HEK293 (cell line): Measurements from ENCODE around the gene CAD.

Source experiments
- YY1 ChIP-seq: fragments of 450-650 bp; formaldehyde crosslinking; IDR thresholded peaks from 2 replicates; pipeline ENCODE4 v1.5.1; 2018; ENCODE audit warnings: missing biosample characterization, missing genetic modification characterization
- ZNF174 ChIP-seq: fragments of 450-650 bp; formaldehyde crosslinking; IDR thresholded peaks from 2 replicates; pipeline ENCODE4 v1.5.0; 2017; ENCODE audit warnings: missing biosample characterization, mild to moderate bottlenecking, missing genetic modification characterization
- TF ChIP-seq, protein P1 (sequence below): fragments of 450-650 bp; formaldehyde crosslinking; IDR thresholded peaks from 2 replicates; pipeline ENCODE4 v1.5.1; 2016; ENCODE audit warnings: missing biosample characterization, missing genetic modification characterization
- TF ChIP-seq, protein P2 (sequence below): fragments of 450-650 bp; formaldehyde crosslinking; IDR thresholded peaks from 2 replicates; pipeline ENCODE4 v1.5.1; 2016; ENCODE audit warnings: missing biosample characterization, missing genetic modification characterization, low read depth
- TF ChIP-seq, protein P3 (sequence below): fragments of 450-650 bp; formaldehyde crosslinking; IDR thresholded peaks from 2 replicates; pipeline ENCODE4 v1.5.1; 2016; ENCODE audit warnings: missing biosample characterization, missing genetic modification characterization

DNA sequence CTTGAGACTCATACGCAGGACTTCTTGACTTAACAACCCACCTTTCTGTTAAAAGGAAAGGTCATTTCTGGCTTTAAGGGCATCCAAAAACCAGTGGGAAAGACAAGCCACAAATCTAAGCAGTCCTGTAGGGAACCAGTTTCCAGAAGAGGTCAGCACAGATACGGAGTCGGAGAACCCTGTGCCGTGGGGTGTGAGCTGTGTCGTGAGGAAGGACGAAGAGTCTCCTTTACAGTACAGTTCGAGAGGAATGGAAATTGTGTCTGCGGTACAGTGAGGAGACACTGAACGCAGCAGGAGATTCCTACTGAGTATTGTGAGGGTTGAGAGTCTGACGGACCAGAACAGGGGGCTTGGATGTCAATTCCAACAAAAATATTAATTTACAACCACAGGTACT lies 27.9 kb downstream of the CAD start:
- TF ChIP-seq, protein P1, sequence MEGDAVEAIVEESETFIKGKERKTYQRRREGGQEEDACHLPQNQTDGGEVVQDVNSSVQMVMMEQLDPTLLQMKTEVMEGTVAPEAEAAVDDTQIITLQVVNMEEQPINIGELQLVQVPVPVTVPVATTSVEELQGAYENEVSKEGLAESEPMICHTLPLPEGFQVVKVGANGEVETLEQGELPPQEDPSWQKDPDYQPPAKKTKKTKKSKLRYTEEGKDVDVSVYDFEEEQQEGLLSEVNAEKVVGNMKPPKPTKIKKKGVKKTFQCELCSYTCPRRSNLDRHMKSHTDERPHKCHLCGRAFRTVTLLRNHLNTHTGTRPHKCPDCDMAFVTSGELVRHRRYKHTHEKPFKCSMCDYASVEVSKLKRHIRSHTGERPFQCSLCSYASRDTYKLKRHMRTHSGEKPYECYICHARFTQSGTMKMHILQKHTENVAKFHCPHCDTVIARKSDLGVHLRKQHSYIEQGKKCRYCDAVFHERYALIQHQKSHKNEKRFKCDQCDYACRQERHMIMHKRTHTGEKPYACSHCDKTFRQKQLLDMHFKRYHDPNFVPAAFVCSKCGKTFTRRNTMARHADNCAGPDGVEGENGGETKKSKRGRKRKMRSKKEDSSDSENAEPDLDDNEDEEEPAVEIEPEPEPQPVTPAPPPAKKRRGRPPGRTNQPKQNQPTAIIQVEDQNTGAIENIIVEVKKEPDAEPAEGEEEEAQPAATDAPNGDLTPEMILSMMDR (tag by site-specific recombination) = no peak
- TF ChIP-seq YY1 (tag by site-specific recombination) (no peak), ZNF174 (tag by site-specific recombination) (no peak)
- TF ChIP-seq, protein P2, sequence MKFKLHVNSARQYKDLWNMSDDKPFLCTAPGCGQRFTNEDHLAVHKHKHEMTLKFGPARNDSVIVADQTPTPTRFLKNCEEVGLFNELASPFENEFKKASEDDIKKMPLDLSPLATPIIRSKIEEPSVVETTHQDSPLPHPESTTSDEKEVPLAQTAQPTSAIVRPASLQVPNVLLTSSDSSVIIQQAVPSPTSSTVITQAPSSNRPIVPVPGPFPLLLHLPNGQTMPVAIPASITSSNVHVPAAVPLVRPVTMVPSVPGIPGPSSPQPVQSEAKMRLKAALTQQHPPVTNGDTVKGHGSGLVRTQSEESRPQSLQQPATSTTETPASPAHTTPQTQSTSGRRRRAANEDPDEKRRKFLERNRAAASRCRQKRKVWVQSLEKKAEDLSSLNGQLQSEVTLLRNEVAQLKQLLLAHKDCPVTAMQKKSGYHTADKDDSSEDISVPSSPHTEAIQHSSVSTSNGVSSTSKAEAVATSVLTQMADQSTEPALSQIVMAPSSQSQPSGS = no peak
- TF ChIP-seq, protein P3, sequence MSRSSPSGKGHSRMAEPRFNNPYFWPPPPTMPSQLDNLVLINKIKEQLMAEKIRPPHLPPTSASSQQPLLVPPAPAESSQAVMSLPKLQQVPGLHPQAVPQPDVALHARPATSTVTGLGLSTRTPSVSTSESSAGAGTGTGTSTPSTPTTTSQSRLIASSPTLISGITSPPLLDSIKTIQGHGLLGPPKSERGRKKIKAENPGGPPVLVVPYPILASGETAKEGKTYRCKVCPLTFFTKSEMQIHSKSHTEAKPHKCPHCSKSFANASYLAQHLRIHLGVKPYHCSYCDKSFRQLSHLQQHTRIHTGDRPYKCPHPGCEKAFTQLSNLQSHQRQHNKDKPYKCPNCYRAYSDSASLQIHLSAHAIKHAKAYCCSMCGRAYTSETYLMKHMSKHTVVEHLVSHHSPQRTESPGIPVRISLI (tag by site-specific recombination) = no peak
